ENCODE measurements around the gene SLC18A2. TPM values are rescaled to one million over a fixed set of nuclear protein-coding genes. Genes with fewer than 3 reads are reported as not detected.

The SLC18A2 gene
- total RNA-seq, 1 donor = under 0.01 TPM

DNA sequence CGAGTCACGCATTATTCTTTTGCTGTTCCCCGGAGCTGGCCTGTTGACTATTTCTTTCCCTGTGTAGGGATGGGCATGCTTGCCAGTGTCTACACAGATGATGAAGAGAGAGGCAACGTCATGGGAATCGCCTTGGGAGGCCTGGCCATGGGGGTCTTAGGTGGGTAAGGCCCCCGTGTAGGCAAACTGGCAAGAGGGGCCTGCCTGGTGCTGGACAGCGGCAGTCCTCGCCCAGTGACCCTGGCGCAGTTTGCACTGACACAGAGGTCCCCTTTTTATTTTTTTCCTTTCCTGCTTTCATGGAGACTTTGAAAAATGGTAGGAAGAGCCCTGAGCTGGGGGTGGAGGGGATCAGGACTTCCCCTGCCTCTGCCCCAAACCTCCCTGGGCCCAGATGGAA, 13.4 kb downstream of the SLC18A2 start:
- no peak for DNase-seq (ENCODE audit: low read depth)
- H3K4me3 ChIP-seq (ENCODE audit: low read depth, low read length) = no peak overlapping the region
- TF ChIP-seq, protein P1, sequence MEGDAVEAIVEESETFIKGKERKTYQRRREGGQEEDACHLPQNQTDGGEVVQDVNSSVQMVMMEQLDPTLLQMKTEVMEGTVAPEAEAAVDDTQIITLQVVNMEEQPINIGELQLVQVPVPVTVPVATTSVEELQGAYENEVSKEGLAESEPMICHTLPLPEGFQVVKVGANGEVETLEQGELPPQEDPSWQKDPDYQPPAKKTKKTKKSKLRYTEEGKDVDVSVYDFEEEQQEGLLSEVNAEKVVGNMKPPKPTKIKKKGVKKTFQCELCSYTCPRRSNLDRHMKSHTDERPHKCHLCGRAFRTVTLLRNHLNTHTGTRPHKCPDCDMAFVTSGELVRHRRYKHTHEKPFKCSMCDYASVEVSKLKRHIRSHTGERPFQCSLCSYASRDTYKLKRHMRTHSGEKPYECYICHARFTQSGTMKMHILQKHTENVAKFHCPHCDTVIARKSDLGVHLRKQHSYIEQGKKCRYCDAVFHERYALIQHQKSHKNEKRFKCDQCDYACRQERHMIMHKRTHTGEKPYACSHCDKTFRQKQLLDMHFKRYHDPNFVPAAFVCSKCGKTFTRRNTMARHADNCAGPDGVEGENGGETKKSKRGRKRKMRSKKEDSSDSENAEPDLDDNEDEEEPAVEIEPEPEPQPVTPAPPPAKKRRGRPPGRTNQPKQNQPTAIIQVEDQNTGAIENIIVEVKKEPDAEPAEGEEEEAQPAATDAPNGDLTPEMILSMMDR (IDR thresholded peaks at IDR 0.05; ENCODE audit: insufficient read depth, low read length) = no peak

DNA sequence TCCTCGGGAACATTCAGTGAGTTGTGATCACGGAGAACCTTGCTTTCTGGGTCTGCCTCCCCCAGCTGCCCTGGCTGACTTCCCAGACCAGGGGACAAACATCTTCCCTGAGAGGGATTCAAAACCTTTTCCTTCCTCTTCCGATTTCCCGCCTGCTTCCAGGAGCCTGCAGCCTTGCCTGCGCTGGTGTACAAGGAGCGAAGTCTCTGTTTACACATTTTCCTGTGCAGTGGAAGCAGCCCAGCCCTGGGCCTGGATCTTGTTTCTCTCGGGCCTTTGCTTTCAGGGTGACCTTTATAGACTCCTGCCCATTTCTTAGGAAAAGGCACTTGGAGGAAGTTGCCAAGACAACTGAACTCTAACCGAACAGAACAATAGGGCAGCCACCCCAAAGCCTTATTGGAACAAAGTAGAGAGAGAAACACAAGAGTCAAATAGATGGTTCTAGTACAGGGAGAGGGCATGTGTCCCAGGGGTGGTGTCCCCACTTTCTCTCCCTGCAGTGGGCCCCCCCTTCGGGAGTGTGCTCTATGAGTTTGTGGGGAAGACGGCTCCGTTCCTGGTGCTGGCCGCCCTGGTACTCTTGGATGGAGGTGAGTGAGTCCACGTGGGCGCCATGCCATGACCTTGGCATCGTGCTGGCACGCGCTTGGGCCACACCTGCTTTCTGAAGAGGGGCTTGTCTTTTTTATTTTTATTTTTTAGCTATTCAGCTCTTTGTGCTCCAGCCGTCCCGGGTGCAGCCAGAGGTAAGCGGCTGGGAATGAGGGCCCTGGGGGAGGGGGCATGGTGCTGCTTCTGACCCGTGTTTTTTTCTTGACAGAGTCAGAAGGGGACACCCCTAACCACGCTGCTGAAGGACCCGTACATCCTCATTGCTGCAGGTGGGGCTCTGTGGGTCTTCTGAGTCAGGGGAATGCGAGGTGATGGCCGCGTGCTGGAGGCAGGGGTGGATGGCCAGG, 14.1 kb downstream of the SLC18A2 start:
- no peak for DNase-seq (ENCODE audit: low read depth)
- TF ChIP-seq, protein P1 (IDR thresholded peaks at IDR 0.05; ENCODE audit: insufficient read depth, low read length) = no peak

DNA sequence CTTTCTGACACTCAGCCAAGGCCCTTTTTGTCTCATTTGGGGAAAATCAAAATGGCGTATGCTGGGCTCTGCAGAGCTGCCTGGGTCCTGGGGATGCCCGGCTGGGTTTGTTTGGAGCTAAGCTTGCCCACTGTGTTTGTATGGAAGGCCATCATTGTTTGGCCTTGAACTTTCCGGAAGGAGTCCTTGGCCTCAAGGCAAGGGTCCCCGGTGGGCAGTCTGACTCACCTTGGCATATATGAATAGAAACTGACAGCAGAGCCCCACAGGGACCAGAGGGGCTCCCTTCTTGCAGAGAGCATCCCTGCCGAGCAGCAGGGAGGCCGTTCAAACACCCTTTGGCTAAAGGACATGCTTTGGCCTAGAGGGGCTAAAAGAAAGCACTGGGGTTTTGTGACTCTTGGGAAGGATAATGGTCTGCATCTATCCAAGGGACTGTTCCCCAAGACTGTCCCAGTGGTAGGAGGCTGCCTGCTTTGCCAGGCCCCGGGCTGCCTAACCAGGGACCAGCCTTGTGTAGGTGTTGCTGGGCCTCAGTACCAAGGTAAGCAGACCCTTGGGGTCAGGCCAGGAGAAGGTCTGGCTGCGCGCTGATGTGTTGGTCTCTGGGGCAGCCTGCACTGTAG, 15.0 kb downstream of the SLC18A2 start:
- no peak for DNase-seq (ENCODE audit: low read depth)
- no peak overlapping the region for H3K4me3 ChIP-seq (ENCODE audit: low read depth, low read length)
- TF ChIP-seq, protein P1 (IDR thresholded peaks at IDR 0.05; ENCODE audit: insufficient read depth, low read length) = no peak

More for the DNA sequence above, 14.1 kb downstream of the SLC18A2 start:
- H3K4me3 ChIP-seq (ENCODE audit: low read depth, low read length) = no peak overlapping the region

DNA sequence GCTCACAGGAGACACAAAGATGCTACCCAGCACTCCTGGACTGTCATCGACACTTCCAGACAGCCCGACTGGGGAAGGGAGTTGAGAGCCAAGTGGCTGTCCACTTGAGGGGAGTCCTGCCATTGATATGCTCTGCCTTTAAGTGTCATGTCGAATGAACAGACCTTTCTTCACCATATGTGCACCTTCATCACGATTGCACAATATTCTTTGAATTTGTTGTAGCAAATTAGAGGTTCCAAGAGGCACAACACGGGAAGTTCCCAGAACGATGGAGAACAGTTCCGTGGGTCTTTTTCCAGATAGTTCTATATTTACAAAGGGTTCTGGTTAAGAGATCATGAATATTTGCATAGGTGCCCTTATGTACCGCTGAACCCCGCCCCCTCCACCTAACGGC, 16.0 kb downstream of the SLC18A2 start:
- DNase-seq (ENCODE audit: low read depth) = no peak
- TF ChIP-seq, protein P1 (IDR thresholded peaks at IDR 0.05; ENCODE audit: insufficient read depth, low read length) = no peak
- H3K4me3 ChIP-seq (ENCODE audit: low read depth, low read length) = no peak overlapping the region

DNA sequence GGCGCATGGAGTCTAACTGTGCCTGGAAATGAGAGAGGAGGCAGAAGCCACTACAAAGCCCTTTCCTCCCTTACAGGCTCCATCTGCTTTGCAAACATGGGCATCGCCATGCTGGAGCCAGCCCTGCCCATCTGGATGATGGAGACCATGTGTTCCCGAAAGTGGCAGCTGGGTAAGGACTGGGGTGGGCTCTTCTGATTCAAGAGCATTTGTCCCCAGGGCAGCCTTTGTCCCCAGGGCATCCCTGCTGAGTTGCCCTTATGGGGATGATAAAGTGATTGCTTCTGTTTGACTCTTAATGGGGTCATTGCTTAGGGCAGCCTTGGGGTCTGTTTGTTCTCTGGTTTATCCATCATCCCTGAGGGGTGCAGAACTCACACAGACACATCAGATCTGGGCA, 16.8 kb downstream of the SLC18A2 start:
- no peak overlapping the region for H3K4me3 ChIP-seq (ENCODE audit: low read depth, low read length)
- TF ChIP-seq, protein P1 (IDR thresholded peaks at IDR 0.05; ENCODE audit: insufficient read depth, low read length) = no peak
- DNase-seq (ENCODE audit: low read depth) = no peak

DNA sequence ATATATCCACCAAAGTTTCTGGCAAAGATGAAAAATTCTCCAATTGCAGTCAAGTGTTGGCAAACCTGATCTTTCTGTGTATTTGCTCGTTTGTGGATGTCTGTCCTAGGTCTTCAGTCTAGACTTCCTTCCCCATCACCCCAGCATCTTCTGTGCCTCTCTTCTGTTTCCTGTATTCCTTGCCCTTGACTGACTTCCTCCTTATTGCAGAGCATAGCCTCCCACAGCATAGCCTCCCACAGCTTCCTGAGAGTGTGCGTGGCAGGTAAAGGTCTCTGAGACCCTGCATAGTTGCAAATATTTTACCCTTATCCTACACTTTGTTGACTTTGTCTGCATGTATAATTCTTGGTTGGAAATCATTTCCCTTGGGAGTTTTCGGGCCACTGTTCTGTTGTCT, 18.4 kb downstream of the SLC18A2 start:
- no peak for DNase-seq (ENCODE audit: low read depth)
- H3K4me3 ChIP-seq (ENCODE audit: low read depth, low read length) = no peak overlapping the region
- TF ChIP-seq, protein P1 (IDR thresholded peaks at IDR 0.05; ENCODE audit: insufficient read depth, low read length) = no peak

Measured in fibroblast of the aortic adventitia (primary cell).